ENCODE results near the gene PPP2R5E.
"Not testable (repeated sequence)": the region's sequence is repeated elsewhere in the genome, so short reads cannot be mapped to it uniquely, and the experiment has no call there.

Gene PPP2R5E

GRCh38 chr14:63543000-63543825 lies at the start of gene PPP2R5E:
Gene PPP2R5E, minus strand, starts transcription at chr14:63543377. Its CDS starts 3,692 bp downstream, at chr14:63539685.
- peak; percentile 98 for DNase-seq

- not testable (repeated sequence) for DNase-seq
Observed at GRCh38 chr14:63583046-63583445, 39.9 kb upstream of the PPP2R5E start.

GRCh38 chr14:63581491-63581890 lies 38.3 kb upstream of the PPP2R5E start:
- no peak for DNase-seq

DNA sequence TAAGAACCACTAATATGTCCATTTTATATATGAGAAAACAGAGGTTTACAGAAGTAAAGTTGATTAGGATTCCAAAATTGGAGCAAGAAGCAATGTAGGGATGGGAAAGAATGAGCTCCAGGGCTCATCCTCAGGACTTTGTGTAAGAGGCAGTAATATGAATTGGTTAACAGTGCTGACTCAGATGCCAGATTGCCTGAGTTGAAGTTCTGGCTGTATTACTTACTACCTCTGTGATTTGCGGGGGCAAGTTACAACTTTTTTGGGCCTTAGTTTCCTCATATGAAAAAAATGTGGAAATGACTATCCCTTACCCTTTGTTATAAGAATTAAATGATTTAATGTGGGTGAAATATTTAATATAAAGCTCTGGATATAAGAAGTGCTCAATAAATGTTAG lies 35.1 kb upstream of the PPP2R5E start:
- DNase-seq: no peak

GRCh38 chr14:63573581-63573980 lies 30.4 kb upstream of the PPP2R5E start:
- no peak for DNase-seq

GRCh38 chr14:63565448-63565847 lies 22.3 kb upstream of the PPP2R5E start:
- DNase-seq: no peak

GRCh38 chr14:63564318-63564717 lies 21.1 kb upstream of the PPP2R5E start:
- DNase-seq: no peak

DNA sequence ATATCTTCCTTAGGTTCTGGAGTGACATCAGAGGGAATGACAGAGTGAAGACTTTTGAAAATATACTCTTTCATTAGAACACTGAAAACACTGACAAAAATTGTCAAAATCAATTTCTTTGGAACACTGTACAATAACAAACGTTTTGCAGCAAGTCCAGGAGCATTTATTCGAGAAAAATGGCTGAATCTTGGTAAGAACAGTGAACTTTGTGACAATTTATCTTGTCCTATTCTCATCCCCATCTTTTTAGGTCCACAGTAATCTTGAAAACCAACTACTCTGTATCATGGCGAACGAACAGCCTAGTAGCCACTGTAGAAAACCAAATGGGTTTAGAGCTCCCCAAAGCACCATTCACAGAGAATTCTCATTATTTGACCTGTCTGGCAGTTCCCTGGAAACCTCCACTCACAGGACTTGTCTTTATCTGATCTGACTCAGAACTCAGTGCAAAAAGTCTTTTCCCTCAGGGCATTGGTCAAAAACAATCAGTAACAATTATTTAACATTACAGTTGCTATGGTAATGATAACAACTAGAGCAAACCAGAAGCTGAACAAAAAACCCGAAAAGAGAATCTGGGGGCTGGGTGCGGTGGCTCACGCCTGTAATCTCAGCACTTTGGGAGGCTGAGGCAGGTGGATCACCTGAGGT lies 20.3 kb upstream of the PPP2R5E start:
- no peak for DNase-seq

DNA sequence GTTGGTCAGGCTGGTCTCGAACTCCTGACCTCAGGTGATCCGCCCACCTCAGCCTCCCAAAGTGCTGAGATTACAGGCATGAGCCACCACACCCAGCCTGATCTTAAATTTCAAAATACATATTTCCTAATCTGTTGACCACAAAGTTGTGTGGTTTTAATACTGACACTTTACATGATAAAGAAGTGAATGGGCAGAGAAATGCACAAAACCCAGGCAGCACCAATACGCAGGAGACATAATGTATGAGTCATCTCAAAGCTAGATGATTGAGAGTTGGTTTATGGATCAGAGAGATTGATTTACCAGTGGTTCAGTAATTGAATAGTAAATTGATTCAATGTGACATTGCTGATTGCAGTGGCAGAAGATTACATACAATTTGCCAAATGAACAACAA lies 19.2 kb upstream of the PPP2R5E start:
- DNase-seq: no peak

- no peak for DNase-seq
Observed at GRCh38 chr14:63555572-63555971, 12.4 kb upstream of the PPP2R5E start.

- DNase-seq: no peak
Observed at GRCh38 chr14:63551332-63551731, 8.2 kb upstream of the PPP2R5E start.

- DNase-seq: no peak
Observed at GRCh38 chr14:63547798-63548335, 4.7 kb upstream of the PPP2R5E start.

- no peak for DNase-seq
Observed at GRCh38 chr14:63545431-63545830, 2.3 kb upstream of the PPP2R5E start.

GRCh38 chr14:63544591-63545299 lies 1.6 kb upstream of the PPP2R5E start:
- peak; percentile 43 for DNase-seq

DNA sequence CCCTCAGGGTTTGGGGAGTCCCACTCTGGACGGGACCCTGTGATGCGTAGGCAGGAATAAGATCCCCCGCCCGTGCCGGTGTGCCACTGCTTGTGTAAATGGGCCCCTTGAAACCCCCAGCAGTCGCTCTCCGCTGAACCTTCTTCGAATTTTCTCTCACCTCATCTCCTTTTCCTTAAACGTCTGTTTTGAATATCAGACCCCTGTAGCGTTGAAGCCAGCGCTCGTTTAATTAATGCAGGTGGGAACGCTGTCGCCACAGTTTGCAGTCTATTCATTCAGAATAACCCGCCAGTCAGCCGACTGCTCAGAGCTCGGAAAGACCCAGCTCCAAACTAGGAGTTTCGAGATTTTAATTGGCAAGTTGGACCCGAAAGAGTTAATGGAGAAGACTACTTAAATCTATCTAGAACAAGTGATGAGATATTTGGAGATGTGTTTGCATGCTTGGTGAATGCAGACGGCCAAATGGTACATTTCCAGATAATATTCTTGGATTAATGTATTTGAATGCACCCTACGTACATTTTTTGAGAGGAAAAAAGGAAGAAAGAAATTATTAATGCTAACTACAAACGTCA lies 739 bp upstream of the PPP2R5E start:
- no peak for DNase-seq

DNA sequence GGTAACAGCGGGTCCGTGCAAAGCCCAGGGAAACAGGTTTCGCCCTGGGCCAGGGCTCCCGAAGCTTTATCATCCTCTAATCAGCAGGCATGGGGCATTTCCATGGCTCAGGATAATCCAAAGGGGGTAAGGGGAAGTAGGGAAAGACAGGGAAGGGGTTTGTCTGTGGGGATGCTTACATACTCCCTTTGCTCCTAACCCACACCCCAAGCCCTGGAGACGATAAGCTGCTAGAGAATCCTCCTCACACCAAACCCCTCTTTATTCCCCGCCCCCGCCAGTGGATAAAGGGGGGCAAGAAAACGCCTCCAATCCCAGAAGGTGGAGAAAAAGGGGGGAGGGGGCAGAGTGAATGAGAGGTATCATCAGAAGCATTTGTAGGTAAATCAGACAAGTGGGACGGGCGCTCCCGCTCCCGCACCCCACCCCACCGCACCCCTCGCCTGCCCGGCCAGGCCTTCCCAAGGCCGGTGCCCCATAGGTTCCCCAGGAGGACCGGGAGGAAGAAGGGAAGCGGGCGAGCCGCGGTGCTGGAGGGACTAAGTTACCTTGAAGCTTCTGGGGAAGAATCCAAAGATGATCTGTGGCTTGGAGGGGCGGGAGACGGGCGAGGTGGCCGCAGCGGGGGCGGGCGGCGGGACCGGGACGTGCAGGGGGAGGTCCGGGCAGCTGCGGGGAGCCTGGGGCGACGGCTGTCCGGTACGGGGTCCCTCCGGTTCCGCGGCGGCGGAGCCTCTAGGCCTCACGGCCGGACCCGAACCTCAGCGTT lies 762 bp downstream of the PPP2R5E start:
- DNase-seq: no peak

- DNase-seq: no peak
Observed at GRCh38 chr14:63535918-63536317, 7.3 kb downstream of the PPP2R5E start.

DNA sequence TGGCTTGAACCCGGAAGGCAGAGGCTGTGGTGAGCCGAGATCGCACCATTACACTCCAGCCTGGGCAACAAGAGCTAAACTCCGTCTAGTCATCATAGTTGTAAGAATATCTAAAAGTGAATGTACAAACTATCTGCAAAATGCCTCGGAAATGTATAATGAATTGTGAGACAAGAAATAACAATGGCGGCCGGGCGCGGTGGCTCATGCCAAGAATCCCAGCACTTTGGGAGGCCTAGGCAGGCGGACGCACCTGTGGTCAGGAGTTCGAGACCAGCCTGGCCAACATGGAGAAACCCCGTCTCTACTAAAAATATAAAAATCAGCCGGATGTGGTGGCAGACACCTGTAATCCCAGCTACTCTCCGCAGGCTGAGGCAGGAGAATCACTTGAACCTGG lies 9.7 kb downstream of the PPP2R5E start:
- no peak for DNase-seq

GRCh38 chr14:63524537-63525155 lies 18.5 kb downstream of the PPP2R5E start:
- no peak for DNase-seq

DNA sequence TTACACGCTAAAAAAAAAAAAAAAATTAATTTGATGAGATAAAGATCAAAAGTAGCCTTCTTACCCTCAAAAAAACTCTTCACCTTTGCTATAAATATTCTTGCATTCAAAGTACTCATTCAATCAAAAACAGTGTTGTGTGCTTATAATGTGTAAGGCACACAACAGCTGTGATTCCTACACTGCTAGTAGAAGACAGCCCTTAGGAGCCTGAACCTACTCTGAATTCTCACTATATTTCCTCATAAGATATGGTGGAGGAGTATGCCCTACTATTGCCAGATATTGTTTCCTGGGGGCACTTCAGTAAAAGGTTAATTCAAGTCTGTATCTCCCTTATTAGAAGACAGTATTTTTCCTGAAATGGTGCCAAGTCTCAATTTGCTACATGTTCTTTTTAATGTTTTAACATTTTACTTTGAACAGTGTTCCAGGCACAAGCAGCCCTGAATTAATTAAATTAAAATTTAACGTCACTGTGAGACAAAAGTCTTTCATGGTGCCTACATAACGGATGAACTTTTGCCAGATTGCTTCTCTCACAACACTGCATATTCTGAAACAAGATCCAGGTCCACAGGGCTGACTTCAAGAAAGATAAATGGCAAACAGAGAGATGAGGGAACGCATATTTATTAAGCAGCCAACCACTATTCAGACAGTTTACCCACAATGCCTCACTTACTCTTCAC lies 19.3 kb downstream of the PPP2R5E start:
- DNase-seq: no peak

DNA sequence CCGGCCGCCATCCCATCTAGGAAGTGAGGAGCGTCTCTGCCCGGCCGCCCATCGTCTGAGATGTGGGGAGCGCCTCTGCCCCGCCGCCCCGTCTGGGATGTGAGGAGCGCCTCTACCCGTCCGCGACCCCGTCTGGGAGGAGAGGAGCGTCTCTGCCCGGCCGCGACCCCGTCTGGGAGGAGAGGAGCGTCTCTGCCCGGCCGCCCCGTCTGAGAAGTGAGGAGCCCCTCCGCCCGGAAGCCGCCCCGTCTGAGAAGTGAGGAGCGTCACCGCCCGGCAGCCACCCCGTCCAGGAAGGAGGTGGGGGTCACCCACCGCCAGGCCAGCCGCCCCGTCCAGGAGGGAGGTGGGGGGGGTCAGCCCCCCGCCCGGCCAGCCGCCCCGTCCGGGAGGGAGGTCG lies 20.7 kb downstream of the PPP2R5E start:
- not testable (repeated sequence) for DNase-seq

All from midbrain (tissue), 1 donor.